Hepatocyte (in vitro differentiated cells): ENCODE measurements around the gene SYNGR1. TPM values are rescaled to one million over a fixed set of nuclear protein-coding genes. Genes with fewer than 3 reads are reported as not detected.

Source experiments
- DNase-seq: peaks from one replicate; pipeline ENCODE4 v3.0.0-alpha.2; 2016; ENCODE audit warnings: low spot score
- H2AFZ ChIP-seq: fragments of 200-600 bp; sonication (generic); 2 replicates; pipeline ENCODE4 v1.6.0; 2016; ENCODE audit warnings: antibody characterized with exemption, mild to moderate bottlenecking
- H3K27ac ChIP-seq: fragments of 200-600 bp; sonication (generic); 2 replicates; pipeline ENCODE4 v1.5.1; 2016; ENCODE audit warnings: mild to moderate bottlenecking
- H3K27me3 ChIP-seq: fragments of 200-600 bp; sonication (generic); 2 replicates; pipeline ENCODE4 v1.6.1; 2016
- H3K36me3 ChIP-seq: fragments of 200-600 bp; sonication (generic); replicated peaks from 2 replicates; pipeline ENCODE4 v1.5.1; 2016; ENCODE audit warnings: low read depth; ENCODE audit not compliant: insufficient read depth
- H3K4me1 ChIP-seq: fragments of 200-600 bp; sonication (generic); 2 replicates; pipeline ENCODE4 v1.5.1; 2016; ENCODE audit warnings: mild to moderate bottlenecking, moderate library complexity; ENCODE audit not compliant: insufficient read depth
- H3K4me2 ChIP-seq: fragments of 200-600 bp; sonication (generic); 2 replicates; pipeline ENCODE4 v1.6.0; 2016
- H3K4me3 ChIP-seq: fragments of 200-600 bp; sonication (generic); 2 replicates; pipeline ENCODE4 v1.5.1; 2016; ENCODE audit warnings: mild to moderate bottlenecking
- H3K79me2 ChIP-seq: fragments of 200-600 bp; sonication (generic); 2 replicates; pipeline ENCODE4 v1.6.0; 2017; ENCODE audit warnings: mild to moderate bottlenecking
- H3K9me2 ChIP-seq: fragments of 200-600 bp; sonication (generic); replicated peaks from 2 replicates; pipeline ENCODE4 v1.6.0; 2017; ENCODE audit warnings: mild to moderate bottlenecking; ENCODE audit not compliant: insufficient read depth
- H3K9me3 ChIP-seq: fragments of 200-600 bp; sonication (generic); 2 replicates; pipeline ENCODE4 v1.5.1; 2016; ENCODE audit warnings: low read depth, mild to moderate bottlenecking
- H4K20me1 ChIP-seq: fragments of 200-600 bp; sonication (generic); 2 replicates; pipeline ENCODE4 v1.6.0; 2016; ENCODE audit warnings: mild to moderate bottlenecking; ENCODE audit not compliant: insufficient read depth, poor library complexity, severe bottlenecking
- CTCF ChIP-seq: fragments of 200-600 bp; sonication (generic); IDR thresholded peaks from 2 replicates; pipeline ENCODE4 v1.5.1; 2016; ENCODE audit warnings: antibody characterized with exemption, mild to moderate bottlenecking; ENCODE audit not compliant: poor library complexity
- EZH2 ChIP-seq: fragments of 200-600 bp; sonication (generic); IDR thresholded peaks from 2 replicates; pipeline ENCODE4 v1.6.1; 2016; ENCODE audit warnings: antibody characterized with exemption, mild to moderate bottlenecking, borderline replicate concordance
- EZH2phosphoT487 ChIP-seq: fragments of 200-600 bp; sonication (generic); IDR thresholded peaks from one replicate; pipeline ENCODE4 v1.6.1; 2018; ENCODE audit warnings: antibody characterized with exemption, mild to moderate bottlenecking, low read depth, moderate library complexity; ENCODE audit not compliant: unreplicated experiment, severe bottlenecking
- WGBS: methylation state at CpG from one replicate; pipeline ENCODE4 v1.1.6; 2016; ENCODE audit warnings: low lambda C conversion rate; ENCODE audit errors: missing lambda C conversion rate; 5-methylcytosine and 5-hydroxymethylcytosine counted together
- polyA plus RNA-seq: library from polyadenylated mRNA; unstranded; fragments of >200 nt; fragmentation: Nextera tagmentation; extraction: Ambion mirVana; gene quantifications from 2 replicates; pipeline ENCODE4 v1.2.1, GENCODE V29; 2016
- total RNA-seq: library from RNA; depleted of rRNA; stranded (reverse); fragments of >200 nt; gene quantifications from 2 replicates; pipeline ENCODE4 v1.2.3, GENCODE V29; 2014

The SYNGR1 gene
- total and polyA plus RNA-seq, 2 experiments from 2014 or later, result 23.1 to 58.8 TPM

DNA sequence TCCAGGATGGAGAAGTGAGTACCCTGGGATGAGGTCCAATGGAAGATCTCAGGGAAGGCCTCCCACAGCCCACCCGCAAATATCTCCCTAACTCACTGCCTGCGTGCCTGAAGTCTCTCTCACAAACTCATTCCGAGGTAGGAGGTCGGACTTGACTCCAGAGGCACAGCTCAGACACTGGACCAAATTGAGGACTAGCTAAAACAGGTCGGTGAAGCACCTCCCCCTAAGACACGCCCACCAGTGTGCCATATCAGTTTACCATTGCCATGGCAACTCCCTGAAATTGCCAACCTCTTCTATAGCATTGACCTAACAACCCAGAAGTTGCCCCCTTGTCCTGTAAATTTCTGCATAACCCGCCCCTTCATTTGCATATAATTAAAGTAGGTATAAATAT lies 47.9 kb upstream of the SYNGR1 start:
- Histone ChIP-seq H3K4me2 (no peak overlapping the region), H4K20me1 (no peaks in the 10 kb centered on the region), H2AFZ (no peak overlapping the region), H3K36me3 (no peaks in the 10 kb centered on the region), H3K27me3 (no peaks in the 10 kb centered on the region), H3K9me2 (no peaks in the 10 kb centered on the region), H3K9me3 (no peaks in the 10 kb centered on the region), H3K4me1 (peaks cover 22% of the 10 kb centered on the region), H3K4me3 (no peak overlapping the region), H3K79me2 (no peaks in the 10 kb centered on the region), H3K27ac (no peak overlapping the region)
- WGBS, result 60% methylated on average over 7 of the region's 7 CpGs
- DNase-seq, result no peak
- no peak for TF ChIP-seq CTCF
- no peak for TF ChIP-seq EZH2phosphoT487
- TF ChIP-seq EZH2, result no peak

DNA sequence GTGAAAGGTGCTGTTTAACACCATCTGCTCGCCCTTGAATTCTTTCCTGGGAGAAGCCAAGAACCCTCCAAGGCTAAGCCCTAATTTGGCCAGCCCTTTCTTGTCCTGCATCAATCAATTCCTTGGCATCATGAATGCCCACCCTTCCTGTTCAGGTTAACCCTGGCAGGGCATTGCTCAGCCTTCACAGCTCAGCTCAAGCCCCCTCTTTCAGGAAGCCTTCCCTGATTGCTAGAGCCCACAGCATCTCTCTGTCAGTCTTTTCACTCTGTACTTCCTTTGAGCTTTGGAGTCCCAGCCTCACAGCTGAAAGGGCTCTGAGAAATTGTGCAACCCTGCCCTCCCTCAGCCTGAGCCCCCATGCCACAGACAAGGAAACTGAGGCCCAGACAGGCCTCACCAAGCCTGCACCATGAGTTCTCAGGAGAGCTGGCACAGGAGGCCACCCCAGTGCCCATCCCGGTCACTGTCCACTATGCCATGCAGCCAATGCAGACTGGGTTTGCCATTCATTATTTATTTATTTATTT lies 47.3 kb upstream of the SYNGR1 start:
- no peak for DNase-seq
- Histone ChIP-seq H3K36me3 (no peaks in the 10 kb centered on the region), H3K4me2 (no peak overlapping the region), H3K4me3 (no peak overlapping the region), H3K79me2 (no peaks in the 10 kb centered on the region), H2AFZ (no peak overlapping the region), H3K27ac (no peak overlapping the region), H3K9me2 (no peaks in the 10 kb centered on the region), H3K4me1 (peaks cover 17% of the 10 kb centered on the region), H4K20me1 (no peaks in the 10 kb centered on the region), H3K9me3 (no peaks in the 10 kb centered on the region), H3K27me3 (no peaks in the 10 kb centered on the region)
- no peak for TF ChIP-seq CTCF
- no peak for TF ChIP-seq EZH2
- no peak for TF ChIP-seq EZH2phosphoT487
- 97% methylated on average over 2 of the region's 2 CpGs for WGBS

DNA sequence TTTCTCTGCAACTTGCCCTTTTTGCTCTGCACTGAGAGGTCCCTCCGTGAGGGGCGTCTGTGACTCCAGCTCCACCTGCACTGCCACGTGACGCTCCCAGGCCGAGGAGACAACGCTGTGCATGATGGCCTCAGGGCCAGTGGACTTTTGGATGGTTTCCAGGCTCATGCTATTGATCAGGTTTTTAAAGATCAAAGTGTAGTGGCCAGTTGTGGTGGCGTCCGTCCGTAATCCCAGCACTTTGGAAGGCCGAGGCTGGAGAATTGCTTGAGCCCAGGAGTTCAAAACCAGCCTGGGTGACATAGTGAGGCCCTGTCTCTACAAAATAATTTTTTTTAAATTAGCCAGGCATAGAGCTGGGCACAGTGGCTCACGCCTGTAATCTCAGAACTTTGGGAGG lies 46.4 kb upstream of the SYNGR1 start:
- no peak for DNase-seq
- Histone ChIP-seq H3K79me2 (no peaks in the 10 kb centered on the region), H3K9me2 (no peaks in the 10 kb centered on the region), H3K36me3 (no peaks in the 10 kb centered on the region), H3K4me3 (no peak overlapping the region), H3K27me3 (no peaks in the 10 kb centered on the region), H3K27ac (no peak overlapping the region), H3K4me2 (no peak overlapping the region), H3K9me3 (no peaks in the 10 kb centered on the region), H4K20me1 (no peaks in the 10 kb centered on the region), H2AFZ (no peak overlapping the region), H3K4me1 (peaks cover 9% of the 10 kb centered on the region)
- 45% methylated on average over 11 of the region's 11 CpGs for WGBS
- TF ChIP-seq CTCF (no peak), EZH2phosphoT487 (no peak), EZH2 (no peak)
